Measurements from ENCODE around the gene MTCL1.

- TF ChIP-seq CTCF (conservative IDR thresholded peaks at IDR 0.05; ENCODE audit: low read depth, low read length) (no peak), EZH2 (IDR thresholded peaks at IDR 0.05; ENCODE audit: borderline replicate concordance, low read depth, low read length, poor library complexity, severe bottlenecking) (no peak)
Measured at GRCh38 chr18:8667846-8668245, 37.5 kb upstream of the MTCL1 start.

Measured in A673 (cell line).